HG02763 (cell line): ENCODE data around the gene B3GNT9.
"Not testable (repeated sequence)": the region's sequence is repeated elsewhere in the genome, so short reads cannot be mapped to it uniquely, and the experiment has no call there.

Experiments
- ATAC-seq: cut with Tn5 transposase; IDR thresholded peaks from one replicate; pipeline ENCODE4 v1.9.1; 2021; ENCODE audit warnings: mild to moderate bottlenecking, moderate library complexity; ENCODE audit not compliant: unreplicated experiment

B3GNT9 gene

DNA sequence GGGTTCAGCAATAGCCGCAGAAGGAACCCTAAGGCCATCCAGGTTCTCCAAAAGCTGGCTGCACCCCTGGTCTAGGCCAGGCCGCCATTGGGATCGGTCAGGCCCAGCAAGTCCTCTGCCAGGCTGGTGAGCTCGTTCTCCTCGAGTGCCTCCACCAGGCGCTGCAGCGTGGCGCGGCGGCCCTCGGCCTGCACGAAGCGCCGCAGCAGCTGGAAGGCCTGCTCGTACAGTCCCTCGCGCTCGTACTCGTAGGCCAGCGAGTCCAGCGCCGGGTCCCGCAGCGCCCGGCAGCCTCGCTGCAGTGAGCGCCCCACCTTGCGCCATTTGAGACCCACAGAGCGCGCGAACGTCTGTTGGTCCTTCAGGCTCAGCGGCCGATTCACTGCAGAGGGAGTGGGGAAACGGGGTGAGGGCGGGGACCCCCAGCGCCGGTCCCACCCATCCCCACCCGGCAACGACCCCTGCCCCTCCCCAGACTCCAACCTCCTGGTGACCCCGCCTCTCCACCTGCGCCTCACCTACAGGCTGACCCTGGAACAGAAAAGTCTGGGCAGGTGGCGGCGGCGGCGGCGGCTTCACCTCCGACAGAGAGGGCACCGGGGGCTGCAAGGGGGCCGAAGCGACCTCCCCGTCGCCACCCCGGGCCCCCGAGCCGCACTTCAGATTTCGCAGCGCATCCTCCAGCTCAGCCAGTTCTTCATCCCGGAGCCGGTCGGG, 3.9 kb upstream of the B3GNT9 start:
- ATAC-seq: no peak

DNA sequence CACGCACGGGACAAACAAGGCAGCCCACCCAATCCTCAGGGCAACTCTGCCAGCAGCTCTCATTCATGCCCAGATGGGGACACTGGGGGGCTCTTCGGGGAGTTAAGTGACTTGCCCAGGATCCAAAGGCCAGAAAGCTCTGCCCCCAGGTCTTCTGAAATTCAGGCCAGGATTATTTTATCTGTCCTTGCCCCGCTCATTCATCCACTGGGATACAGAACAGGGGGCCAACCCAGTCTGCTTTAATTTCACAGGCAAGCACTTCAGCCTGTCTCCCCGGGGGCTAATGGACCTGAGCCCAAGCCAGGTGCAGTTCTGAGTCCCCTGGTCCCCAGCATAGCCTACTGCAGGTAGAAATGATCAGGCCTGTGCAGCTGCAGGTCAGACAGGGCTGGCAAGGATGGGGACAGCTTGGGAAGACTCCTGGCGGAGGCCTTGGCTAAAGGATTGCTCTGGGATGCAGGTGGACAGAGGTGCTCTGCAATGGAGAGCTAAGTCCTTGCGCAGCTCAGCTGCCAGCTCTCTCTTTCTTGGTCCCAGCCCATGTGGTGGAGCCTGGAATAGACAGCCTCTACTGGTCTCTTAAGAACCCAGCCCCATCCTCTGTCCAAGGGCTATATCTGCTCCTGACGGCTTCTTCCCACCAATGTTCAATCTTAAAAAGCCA, 766 bp upstream of the B3GNT9 start:
- no peak for ATAC-seq

DNA sequence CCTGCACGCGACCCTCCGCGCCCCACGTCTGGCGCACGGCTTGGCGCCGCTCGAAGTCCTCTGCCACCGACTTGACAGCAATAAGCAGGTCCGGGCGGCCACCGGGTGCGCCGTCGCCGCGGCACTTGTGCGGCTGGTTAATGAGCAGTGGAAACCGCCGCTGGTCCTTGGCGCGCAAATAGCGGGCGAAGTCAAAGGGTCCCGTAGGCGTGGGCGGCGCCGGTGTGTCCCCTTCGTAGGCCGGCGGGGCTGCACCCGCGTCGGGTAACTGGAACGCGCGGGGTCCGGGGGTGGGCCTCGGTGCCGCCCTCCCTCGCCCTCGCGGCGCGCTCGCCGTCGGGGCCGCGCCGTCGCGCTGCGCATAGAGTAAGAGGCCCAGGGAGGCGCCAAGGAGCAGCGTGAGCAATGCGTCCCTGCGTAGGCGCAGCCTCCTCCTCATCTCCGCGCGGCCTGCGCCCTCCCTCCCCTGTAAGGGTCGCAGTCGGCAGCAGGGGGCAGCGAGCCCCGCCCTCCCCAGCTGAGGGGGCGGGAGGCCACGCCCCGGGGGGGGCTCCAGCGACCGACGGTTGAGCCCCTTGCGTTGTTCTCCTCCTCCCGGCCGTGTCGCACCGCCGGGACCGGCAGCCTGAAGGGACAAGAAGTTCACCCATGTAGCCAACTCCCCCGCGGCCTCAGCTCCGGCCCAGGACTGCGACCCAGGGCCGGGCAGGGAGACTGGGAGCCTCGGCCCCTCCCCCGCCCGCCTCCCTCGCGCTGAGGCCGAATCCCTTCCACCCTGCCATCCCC, 558 bp downstream of the B3GNT9 start:
- ATAC-seq: peak; percentile 33

DNA sequence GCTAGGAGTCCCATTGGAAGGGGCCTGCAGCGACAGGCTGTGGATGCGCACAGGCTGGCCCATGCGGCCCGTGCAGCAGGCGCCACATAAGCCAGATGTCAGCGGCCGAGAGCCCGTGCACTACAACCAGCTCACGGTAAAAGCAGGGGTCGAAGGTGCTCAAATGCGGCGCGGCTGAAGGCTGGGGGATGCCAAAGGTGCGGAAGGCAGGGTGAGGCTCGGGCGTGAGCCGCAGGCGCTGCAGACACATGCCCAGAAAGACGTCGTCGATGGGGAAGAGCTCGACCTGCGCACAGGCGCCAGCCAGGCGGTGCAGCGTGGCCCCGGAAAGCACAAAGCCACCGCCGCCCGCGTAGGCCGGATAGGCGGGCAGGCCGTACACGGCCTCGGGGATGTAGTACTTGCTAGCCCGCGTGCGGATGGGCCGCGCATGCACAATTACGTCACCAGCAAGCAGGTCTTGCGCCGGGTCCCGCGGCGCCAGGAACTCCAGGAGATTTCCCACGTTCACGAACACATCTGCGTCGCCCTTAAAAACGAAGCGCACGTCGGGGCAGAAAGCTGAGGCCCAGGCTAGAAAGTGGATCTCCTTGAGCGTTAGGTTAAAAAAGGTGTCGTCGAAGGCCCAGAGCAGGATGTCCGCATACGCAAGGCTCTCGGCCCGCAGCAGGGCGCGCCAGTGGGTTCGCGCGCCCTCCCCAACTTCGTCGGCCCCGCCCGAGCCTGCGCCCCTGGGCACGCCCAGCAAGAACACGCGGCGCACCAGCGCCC, 1.3 kb downstream of the B3GNT9 start:
- no peak for ATAC-seq

DNA sequence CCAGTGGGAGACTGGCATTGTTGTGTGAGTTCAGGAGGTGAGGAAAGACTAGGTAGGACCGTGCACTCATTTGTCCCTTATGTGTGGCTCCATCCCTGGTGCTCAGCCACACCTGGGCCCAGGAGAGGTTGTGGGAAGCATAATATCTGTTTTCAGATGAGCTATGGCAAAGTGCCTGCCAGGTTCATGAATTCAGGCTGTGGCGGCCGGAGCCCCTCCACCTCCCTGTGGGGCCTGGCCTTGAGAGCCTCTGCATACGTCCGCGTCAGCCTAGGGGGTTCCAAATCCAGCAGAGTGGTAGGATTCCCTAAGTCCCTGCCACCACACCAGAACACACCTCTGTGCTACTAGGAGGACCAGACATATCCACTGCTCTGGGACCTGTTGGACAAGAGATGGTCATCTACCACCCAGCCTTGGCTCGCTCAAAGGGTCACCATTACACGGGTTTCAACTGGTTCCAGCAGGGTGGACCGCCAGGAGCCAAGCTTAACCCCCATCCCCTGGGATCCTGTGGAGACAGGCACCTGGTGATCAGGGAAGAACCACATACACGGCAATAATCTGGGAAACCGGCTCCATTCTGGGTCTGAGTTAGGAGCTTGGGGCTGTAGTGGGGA, 2.0 kb downstream of the B3GNT9 start:
- ATAC-seq: no peak

DNA sequence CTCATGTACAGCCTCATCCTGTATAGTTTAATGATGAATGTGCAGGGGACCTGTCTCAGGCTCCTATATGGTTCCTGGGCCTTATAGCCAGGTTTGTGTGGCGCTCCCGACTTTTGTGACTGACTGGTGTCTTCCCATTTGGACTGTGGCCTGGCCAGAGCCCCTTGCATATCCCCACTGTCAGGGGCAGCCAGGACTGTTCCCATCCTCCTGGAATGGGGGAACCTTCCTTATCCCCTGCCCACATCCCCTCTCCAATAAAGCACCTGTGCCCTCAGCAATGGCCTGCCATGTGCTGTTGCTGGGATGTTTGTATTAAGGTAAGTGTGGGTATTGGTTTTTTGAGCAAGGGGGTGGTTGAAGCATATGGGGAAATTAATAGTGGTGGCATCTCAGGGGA, 2.6 kb downstream of the B3GNT9 start:
- ATAC-seq: no peak

DNA sequence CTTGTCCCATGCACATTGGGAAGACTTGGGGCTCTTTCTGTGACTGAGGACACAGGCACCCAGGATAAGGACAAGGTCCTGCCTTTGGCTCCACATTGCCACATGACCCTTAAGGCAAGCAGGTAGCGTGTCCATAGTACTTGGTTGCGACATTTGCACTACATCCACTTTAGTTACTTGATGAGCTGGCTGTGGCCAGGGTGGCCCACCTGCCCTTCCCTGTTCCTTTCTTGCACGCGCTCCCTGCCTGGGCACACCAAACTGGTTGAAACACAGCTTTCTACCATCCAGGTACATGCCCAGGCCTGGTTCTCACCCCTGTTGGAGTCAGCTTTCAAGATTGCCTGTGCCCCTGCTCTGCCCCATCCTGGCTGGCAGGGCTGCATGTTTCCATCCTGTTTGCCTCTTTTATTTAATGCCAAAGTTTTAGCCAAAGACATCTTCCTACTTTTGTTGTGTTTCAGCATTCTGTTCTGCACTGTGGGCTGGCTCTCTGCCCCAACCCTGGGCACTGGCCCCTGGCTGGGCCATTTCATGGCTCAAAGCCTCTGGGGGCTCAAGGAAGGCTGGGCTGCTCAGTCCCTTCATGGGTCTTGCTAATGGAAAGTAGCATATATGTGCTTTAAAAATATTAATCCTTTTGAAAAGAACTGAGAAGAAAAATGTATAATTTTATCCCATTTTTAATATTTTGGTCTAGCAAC, 3.2 kb downstream of the B3GNT9 start:
- no peak for ATAC-seq

DNA sequence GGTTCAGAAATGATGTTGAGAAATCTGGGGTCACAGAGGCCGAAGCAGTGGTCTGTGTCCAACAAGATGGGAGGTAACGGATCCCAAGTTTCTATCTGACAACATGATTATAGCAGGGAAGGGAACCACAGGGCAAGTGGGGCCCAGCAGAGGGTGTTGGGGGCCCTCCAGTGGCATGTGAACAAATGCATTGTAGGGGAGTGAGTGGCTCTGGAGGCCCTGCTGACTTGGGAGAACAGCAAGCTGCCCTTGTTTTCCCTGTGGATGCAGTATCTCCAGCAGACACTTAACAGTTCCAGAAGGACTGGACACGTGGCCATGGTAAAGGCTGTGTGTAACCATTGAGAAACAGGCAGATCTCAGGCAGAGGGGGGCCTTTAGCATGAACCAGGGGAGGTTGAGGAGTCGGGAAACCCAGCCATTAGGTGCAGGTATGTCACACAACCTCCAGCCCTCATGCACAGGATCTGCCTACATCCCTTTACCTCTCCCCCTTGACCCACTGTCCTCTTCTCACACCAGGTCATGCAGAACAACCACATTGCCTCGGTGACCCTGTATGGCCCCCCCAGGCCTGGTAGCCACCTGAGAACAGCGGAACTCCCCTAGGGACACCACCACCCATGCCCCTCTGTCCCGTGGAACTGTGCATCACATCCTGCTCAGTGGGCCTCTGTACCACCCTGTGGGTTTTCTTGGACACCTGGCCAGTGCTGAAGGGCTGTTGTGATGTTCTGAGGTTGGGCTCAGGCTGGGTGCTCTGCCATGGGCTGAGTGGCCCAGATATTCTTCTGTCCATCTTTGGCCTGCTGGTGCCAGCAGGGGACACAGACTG, 4.1 kb downstream of the B3GNT9 start:
- ATAC-seq: no peak

DNA sequence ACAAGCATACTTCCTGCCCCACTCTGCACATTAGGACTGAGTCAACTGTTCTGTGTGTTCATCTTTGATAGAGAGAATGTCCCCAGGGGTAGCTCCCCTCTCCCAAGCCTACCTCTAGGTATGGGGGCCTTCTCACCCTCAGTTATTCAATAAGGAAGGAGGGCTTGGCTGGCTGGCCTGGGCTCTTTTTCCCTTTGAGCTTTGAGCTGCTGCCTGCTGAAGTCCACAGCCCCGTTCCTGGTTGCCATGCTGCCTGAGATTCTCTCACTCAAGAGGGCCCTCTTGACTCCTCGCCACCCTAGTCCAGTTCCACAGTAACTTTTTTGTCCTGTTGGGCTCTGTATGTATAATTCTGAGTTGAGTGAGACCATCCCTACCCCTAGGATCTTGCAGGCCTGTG, 5.1 kb downstream of the B3GNT9 start:
- ATAC-seq: no peak

DNA sequence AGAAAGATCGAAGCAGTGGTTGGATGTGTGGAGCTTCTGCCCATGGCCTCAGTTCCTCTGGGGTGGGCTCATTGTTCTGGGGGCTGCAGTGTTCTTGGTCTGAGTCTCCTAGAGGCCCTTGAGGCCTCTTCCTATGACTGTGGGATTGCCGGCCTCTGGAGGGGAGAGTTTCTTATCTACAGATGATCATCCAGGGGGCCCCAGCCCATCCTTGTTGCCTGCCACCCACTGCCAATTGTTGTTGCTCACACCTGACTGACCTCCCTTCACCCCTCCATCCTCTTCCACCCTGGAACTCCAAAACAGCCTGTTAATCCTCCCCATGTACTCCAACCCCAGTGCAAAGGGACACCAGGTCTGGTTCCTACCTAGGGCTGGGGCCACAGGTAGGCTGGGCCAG, 5.9 kb downstream of the B3GNT9 start:
- no peak for ATAC-seq

DNA sequence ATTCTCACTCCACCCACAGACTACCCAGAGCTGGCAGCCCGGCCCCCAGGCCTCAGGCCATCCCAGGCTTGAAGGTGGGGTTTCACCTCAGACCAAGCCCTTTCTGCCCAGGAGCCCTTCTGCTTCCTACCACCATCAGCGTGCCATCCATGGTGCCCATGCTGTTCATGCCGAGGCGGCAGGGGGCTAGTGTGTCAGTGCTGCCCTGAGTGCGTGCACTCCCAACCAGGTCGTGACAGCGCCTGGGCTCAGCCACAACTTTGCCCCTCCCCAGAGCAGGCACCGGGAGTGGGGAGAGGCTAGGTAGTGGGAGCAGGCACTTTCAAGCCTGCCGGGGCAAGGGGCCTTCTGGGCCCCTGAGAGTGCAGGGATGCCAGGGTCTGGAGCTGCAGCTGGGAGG, 8.5 kb downstream of the B3GNT9 start:
- no peak for ATAC-seq

DNA sequence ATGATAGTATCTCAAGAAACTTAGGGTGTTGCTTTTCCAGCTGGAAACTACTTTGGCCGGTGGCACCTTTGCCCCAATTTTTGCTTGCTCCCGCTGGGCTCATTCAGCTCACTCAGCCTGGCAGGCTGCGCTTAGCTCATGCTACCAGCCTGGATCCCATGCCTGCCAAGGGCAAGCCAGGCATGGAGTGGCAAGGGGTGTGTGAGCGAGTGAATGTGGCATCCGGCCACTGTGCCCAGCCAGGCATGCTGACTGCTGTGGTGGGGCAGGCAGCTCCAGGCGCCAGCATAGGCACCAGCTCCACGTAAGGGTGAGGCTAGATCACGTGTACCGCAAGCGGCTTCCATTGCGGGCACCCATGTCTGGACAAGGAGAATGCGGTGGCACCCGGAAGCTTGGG, 9.4 kb downstream of the B3GNT9 start:
- no peak for ATAC-seq

DNA sequence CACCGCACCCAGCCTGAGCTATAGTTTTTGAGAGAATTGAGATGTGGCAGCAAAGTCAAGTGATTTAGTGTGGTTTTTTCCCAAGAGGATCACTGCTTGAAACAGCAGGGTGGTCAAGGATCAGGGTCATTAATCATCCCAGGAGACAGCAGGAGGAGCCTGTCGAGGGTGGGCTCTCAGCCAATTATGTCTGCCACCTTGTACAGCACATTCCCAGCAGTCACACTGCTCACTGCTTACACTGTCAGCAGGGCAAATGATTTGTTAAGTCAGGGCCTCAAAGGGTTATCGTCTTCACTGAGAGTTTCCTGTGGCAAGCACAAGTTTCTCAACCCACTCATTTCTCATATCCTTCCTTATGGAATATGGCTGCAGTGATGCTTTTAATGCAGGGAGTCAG, 13.2 kb downstream of the B3GNT9 start:
- no peak for ATAC-seq

DNA sequence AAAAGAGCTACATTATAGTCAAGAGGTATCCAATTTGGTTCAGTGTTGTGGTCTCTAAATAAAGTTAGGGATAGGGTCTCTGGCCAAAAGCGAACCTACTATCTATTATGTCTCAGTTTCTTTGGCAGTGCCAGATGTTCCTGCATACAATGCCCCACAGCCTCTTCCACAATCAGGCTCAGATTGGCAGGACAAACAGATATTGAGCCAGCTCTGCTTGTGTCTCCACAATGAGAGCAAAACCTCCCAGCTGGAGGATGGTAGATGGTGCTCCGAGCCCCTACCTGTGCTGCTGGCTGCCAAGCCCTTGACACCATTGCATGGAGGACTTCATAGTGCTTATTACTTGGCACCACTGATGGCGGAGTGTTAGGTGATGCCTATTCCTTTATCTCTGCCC, 21.4 kb downstream of the B3GNT9 start:
- ATAC-seq: no peak

DNA sequence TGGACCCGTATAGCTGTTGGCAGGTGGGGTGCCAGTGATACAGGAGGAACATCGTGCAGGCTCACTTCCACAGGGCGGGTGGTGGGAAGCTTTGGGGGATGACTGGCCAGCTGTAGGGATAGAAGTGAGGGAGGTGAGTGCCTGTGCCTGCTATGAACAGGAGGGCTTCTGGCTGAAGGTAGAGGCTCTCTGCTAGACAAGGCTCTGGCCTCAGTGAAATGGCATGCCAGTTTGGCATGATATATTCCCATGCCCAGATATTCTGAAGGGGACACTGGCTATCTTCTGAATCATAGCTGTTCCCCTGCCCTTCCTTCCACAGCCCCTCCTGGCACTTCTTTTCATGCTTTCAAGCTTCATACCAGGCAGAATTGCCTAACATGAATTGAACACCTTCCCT, 21.9 kb downstream of the B3GNT9 start:
- no peak for ATAC-seq

DNA sequence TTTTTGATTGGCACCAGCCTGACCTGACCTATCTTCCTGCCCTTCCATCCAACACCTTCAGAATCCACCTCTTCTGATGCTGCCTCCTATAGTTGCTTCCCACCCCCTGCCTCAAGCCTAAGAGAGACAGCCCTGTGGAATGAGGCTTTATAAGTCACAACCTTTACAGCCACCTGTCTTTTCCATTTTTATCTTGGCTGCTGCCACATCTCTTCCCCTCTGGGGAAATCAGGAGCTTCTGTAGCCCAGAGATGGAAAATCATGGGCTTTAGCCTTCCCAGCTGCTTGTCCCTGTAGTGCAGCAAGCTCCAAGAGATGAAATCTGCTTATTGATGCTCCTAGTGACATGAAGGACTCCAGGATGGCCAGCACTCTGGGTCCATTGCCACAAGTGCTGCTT, 22.4 kb downstream of the B3GNT9 start:
- ATAC-seq: no peak

DNA sequence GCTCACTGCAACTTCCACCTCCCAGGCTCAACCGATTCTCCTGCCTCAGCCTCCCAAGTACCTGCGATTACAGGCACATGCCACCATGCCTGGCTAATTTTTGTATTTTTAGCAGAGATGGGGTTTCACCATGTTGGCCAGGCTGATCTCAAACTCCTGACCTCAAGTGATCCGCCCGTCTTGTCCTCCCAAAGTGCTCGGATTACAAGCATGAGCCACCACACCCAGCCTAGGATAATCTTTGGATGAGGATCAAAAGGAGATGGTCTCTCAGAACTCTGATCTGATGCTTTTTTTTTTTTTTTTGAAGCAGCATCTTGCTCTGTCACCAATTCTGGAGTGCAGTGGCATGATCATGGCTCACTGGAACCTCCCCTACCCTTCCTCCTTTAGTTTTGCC, 28.0 kb downstream of the B3GNT9 start:
- ATAC-seq: not testable (repeated sequence)

DNA sequence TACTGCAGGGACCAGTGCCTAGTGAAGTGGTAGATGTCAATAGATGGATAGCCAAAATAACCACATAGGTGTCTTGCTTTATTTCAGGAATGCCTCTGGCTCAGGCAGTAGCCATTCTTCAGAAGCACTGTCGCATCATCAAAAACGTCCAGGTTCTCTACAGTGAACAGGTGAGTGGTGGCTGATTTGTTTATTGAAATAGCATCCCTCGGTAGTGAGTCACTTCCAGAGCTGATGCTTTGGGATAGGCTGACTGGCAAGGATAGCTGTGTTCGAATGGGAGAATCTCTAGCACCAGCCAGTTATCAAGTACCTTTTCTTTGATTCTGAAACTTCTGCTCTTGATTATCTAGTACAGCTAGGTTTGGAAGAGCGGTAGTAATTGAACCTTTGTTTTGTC, 30.8 kb downstream of the B3GNT9 start:
- ATAC-seq: no peak

DNA sequence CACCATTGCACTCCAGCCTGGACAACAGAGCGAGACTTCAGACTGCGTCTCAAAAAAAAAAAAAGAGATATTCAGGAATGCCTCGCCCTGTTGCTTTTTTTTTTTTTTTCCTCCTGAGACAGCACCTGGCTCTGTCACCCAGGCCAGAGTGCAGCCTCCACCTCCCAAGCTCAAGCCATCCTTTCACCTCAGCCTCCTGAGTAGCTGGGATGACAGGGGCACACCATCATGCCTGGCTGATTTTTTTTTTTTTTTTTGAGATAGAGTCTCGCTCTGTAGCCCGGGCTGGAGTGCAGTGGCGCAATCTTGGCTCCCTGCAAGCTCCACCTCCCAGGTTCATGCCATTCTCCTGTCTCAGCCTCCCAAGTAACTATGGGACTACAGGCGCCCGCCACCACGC, 33.1 kb downstream of the B3GNT9 start:
- no peak for ATAC-seq
